ENCODE data around the gene LRMDA.
A peak's percentile ranks its signal among the peaks of the same experiment; 100 is the strongest.

LRMDA gene

GRCh38 chr10:75956624-75957023, 525.2 kb downstream of the LRMDA start:
- no peak for TF ChIP-seq CTCF (IDR thresholded peaks at IDR 0.05; ENCODE audit: low read depth, low read length)
- DNase-seq (ENCODE audit: extremely low read depth, low read depth), result no peak

GRCh38 chr10:75957314-75958120, 526.1 kb downstream of the LRMDA start:
- no peak for TF ChIP-seq CTCF (IDR thresholded peaks at IDR 0.05; ENCODE audit: low read depth, low read length)
- no peak for DNase-seq (ENCODE audit: extremely low read depth, low read depth)

- TF ChIP-seq CTCF (IDR thresholded peaks at IDR 0.05; ENCODE audit: low read depth, low read length), result no peak
- DNase-seq (ENCODE audit: extremely low read depth, low read depth), result peak; percentile 49
These were observed 527.8 kb downstream of the LRMDA start for GRCh38 chr10:75959209-75959608.

GRCh38 chr10:75959912-75960311, 528.5 kb downstream of the LRMDA start:
- DNase-seq (ENCODE audit: extremely low read depth, low read depth), result no peak
- no peak for TF ChIP-seq CTCF (IDR thresholded peaks at IDR 0.05; ENCODE audit: low read depth, low read length)

GRCh38 chr10:75962395-75963061, 531.1 kb downstream of the LRMDA start:
- no peak for DNase-seq (ENCODE audit: extremely low read depth, low read depth)
- no peak for TF ChIP-seq CTCF (IDR thresholded peaks at IDR 0.05; ENCODE audit: low read depth, low read length)

- no peak for TF ChIP-seq CTCF (IDR thresholded peaks at IDR 0.05; ENCODE audit: low read depth, low read length)
- DNase-seq (ENCODE audit: extremely low read depth, low read depth), result no peak
These were observed 536.1 kb downstream of the LRMDA start for GRCh38 chr10:75967491-75967890.

- no peak for DNase-seq (ENCODE audit: extremely low read depth, low read depth)
- TF ChIP-seq CTCF (IDR thresholded peaks at IDR 0.05; ENCODE audit: low read depth, low read length), result no peak
These were observed 537.6 kb downstream of the LRMDA start for GRCh38 chr10:75969031-75969430.

Measured in AG09319 (cell line).